Peyer's patch (tissue), 4 donors: Measurements from ENCODE around the gene PEX13. TPM values are rescaled to one million over a fixed set of nuclear protein-coding genes. Genes with fewer than 3 reads are reported as not detected.
"Not testable (repeated sequence)": the region's sequence is repeated elsewhere in the genome, so short reads cannot be mapped to it uniquely, and the experiment has no call there.

Source experiments
- DNase-seq, 3 donors: peaks; one replicate each; pipeline ENCODE4 v3.0.0-alpha.2; 2017 to 2019
- H3K27ac ChIP-seq, 4 donors: fragments of 200-600 bp; sonication (generic); one replicate each; pipeline ENCODE4 v1.5.1; 2016 to 2019
- H3K27me3 ChIP-seq, 2 donors: fragments of 200-600 bp; sonication (generic); one replicate each; pipeline ENCODE4 v1.5.1; 2019
- H3K36me3 ChIP-seq, 3 donors: fragments of 200-600 bp; sonication (generic); one replicate each; pipeline ENCODE4 v1.5.1; 2016 to 2019
- H3K4me1 ChIP-seq, 4 donors: fragments of 200-600 bp; sonication (generic); one replicate each; pipeline ENCODE4 v1.5.1; 2016 to 2019
- H3K4me3 ChIP-seq, 4 donors: fragments of 200-600 bp; sonication (generic); 1 replicate in 3 of 4; 2 replicates in 1 of 4; pipeline ENCODE4 v1.5.1; 2016 to 2019; ENCODE audit warnings: mild to moderate bottlenecking in 1 of 4
- H3K9me3 ChIP-seq, 4 donors: fragments of 200-600 bp; sonication (generic); one replicate each; pipeline ENCODE4 v1.5.1; 2016 to 2019; ENCODE audit warnings: mild to moderate bottlenecking in 1 of 4
- CTCF ChIP-seq, 6 experiments: fragments of 450-650 bp in 4 of 6; fragments of 200-600 bp in 2 of 6; sonication (generic) in 1 of 6; IDR thresholded peaks; one replicate each; pipeline ENCODE4 v1.5.1; 2017 to 2019; ENCODE audit warnings: antibody characterized with exemption in 6 of 6, mild to moderate bottlenecking in 3 of 6, moderate library complexity in 1 of 6
- POLR2A ChIP-seq, 2 donors: fragments of 450-650 bp; IDR thresholded peaks; one replicate each; pipeline ENCODE4 v1.5.1; 2017; ENCODE audit warnings: antibody characterized with exemption in 2 of 2, mild to moderate bottlenecking in 2 of 2, moderate library complexity in 2 of 2
- total RNA-seq, 4 donors: library from RNA; depleted of rRNA; stranded (reverse); fragments of >200 nt; gene quantifications; one replicate each; pipeline ENCODE4 v1.1.0, GENCODE V29; 2016

The PEX13 gene
- total RNA-seq, 4 donors from 2014 or later = 28.1 to 49.7 (median 34.1) TPM

GRCh38 chr2:60987041-60987440 is 30.5 kb upstream of the PEX13 start:
- H3K4me3 ChIP-seq = no peak overlapping the region
- no peak for DNase-seq
- TF ChIP-seq CTCF (IDR thresholded peaks at IDR 0.05) (no peak), POLR2A (IDR thresholded peaks at IDR 0.05) (no peak)

GRCh38 chr2:60987656-60988055 is 29.9 kb upstream of the PEX13 start:
- not testable (repeated sequence) for H3K36me3 ChIP-seq, H3K4me3 ChIP-seq, H3K27ac ChIP-seq, H3K9me3 ChIP-seq, DNase-seq, H3K27me3 ChIP-seq, H3K4me1 ChIP-seq

More at GRCh38 chr2:60987041-60987440, 30.5 kb upstream of the PEX13 start:
- H3K27ac ChIP-seq = peak overlapping the region in 1 of 4 donors; percentile 27
- peaks cover 0 to 3% (median 0%) of the 10 kb centered on the region in 4 donors for H3K9me3 ChIP-seq
- no peaks in the 10 kb centered on the region for H3K27me3 ChIP-seq
- no peaks in the 10 kb centered on the region for H3K36me3 ChIP-seq
- H3K4me1 ChIP-seq = no peaks in the 10 kb centered on the region

- H3K4me3 ChIP-seq = no peak overlapping the region
- TF ChIP-seq CTCF (IDR thresholded peaks at IDR 0.05) (no peak), POLR2A (IDR thresholded peaks at IDR 0.05) (no peak)
- H3K9me3 ChIP-seq = peaks cover 0 to 4% (median 0%) of the 10 kb centered on the region in 4 donors
- H3K27me3 ChIP-seq = no peaks in the 10 kb centered on the region
- no peaks in the 10 kb centered on the region for H3K36me3 ChIP-seq
- H3K4me1 ChIP-seq = no peaks in the 10 kb centered on the region
- DNase-seq = no peak
- H3K27ac ChIP-seq = no peak overlapping the region
These were observed 28.3 kb upstream of the PEX13 start for GRCh38 chr2:60989259-60989658.

GRCh38 chr2:60991644-60992043 is 25.9 kb upstream of the PEX13 start:
- Histone ChIP-seq H3K27me3 (no peaks in the 10 kb centered on the region), H3K4me1 (no peaks in the 10 kb centered on the region), H3K9me3 (peaks cover 0 to 4% (median 0%) of the 10 kb centered on the region in 4 donors), H3K36me3 (no peaks in the 10 kb centered on the region), H3K4me3 (no peak overlapping the region), H3K27ac (peak overlapping the region in 1 of 4 donors; percentile 56)
- DNase-seq = no peak
- no peak for TF ChIP-seq CTCF (IDR thresholded peaks at IDR 0.05)
- TF ChIP-seq POLR2A (IDR thresholded peaks at IDR 0.05) = no peak

- peak in 2 of 3 donors; percentile 46 to 73 for DNase-seq
- Histone ChIP-seq H3K27me3 (no peaks in the 10 kb centered on the region), H3K9me3 (peaks cover 0 to 4% (median 0%) of the 10 kb centered on the region in 4 donors), H3K4me1 (no peaks in the 10 kb centered on the region), H3K36me3 (no peaks in the 10 kb centered on the region), H3K4me3 (no peak overlapping the region), H3K27ac (peak overlapping the region in 3 of 4 donors; percentile 8 to 56 (median 52))
- TF ChIP-seq POLR2A (IDR thresholded peaks at IDR 0.05) (no peak), CTCF (IDR thresholded peaks at IDR 0.05) (no peak)
These were observed 24.5 kb upstream of the PEX13 start for GRCh38 chr2:60992985-60993392.

- no peak for DNase-seq
- Histone ChIP-seq H3K4me1 (no peaks in the 10 kb centered on the region), H3K36me3 (no peaks in the 10 kb centered on the region), H3K27me3 (no peaks in the 10 kb centered on the region), H3K27ac (peak overlapping the region in 1 of 4 donors; percentile 56), H3K4me3 (no peak overlapping the region), H3K9me3 (peaks cover 0 to 4% (median 0%) of the 10 kb centered on the region in 4 donors)
- TF ChIP-seq POLR2A (IDR thresholded peaks at IDR 0.05) = no peak
- TF ChIP-seq CTCF (IDR thresholded peaks at IDR 0.05) = no peak
These were observed 23.4 kb upstream of the PEX13 start for GRCh38 chr2:60994131-60994530.
